Astrocyte (in vitro differentiated cells and primary cell): ENCODE results near the gene PAGE4. TPM values are rescaled to one million over a fixed set of nuclear protein-coding genes. Genes with fewer than 3 reads are reported as not detected.

ENCODE experiments used
- DNase-seq: peaks from one replicate; pipeline ENCODE4 v3.0.0-alpha.2; 2010; ENCODE audit warnings: low read depth
- FAIRE-seq: peaks from 2 replicates; lab custom pipeline; 2011; peaks lifted over from hg19 to GRCh38; lab: Jason Lieb, UNC
- H2AFZ ChIP-seq: 2 replicates; pipeline ENCODE4 v1.6.0; 2012; ENCODE audit warnings: low read depth, low read length, inconsistent platforms
- H3K27ac ChIP-seq: 2 replicates; pipeline ENCODE4 v1.5.1; 2011; ENCODE audit warnings: low read depth, low read length, inconsistent platforms
- H3K27me3 ChIP-seq: 2 replicates; pipeline ENCODE4 v1.6.0; 2011; ENCODE audit warnings: low read length, inconsistent platforms; ENCODE audit not compliant: insufficient read depth
- H3K36me3 ChIP-seq: 2 replicates; pipeline ENCODE4 v1.5.1; 2011; ENCODE audit warnings: low read length, inconsistent platforms; ENCODE audit not compliant: insufficient read depth
- H3K4me1 ChIP-seq: 2 replicates; pipeline ENCODE4 v1.5.1; 2011; ENCODE audit warnings: low read length, inconsistent platforms; ENCODE audit not compliant: insufficient read depth
- H3K4me2 ChIP-seq: 2 replicates; pipeline ENCODE4 v1.6.0; 2012; ENCODE audit warnings: low read length, inconsistent platforms
- H3K4me3 ChIP-seq: 2 replicates; pipeline ENCODE4 v1.5.1; 2011; ENCODE audit warnings: low read depth, mild to moderate bottlenecking, low read length, inconsistent platforms; ENCODE audit not compliant: insufficient read depth
- H3K79me2 ChIP-seq: 2 replicates; pipeline ENCODE4 v1.6.0; 2012; ENCODE audit warnings: mild to moderate bottlenecking, low read length, inconsistent platforms; ENCODE audit not compliant: insufficient read depth
- H3K9ac ChIP-seq: 2 replicates; pipeline ENCODE4 v1.6.0; 2012; ENCODE audit warnings: mild to moderate bottlenecking, low read length, inconsistent platforms
- H3K9me3 ChIP-seq: 2 replicates; pipeline ENCODE4 v1.5.1; 2012; ENCODE audit warnings: low read depth, mild to moderate bottlenecking, low read length, inconsistent platforms; ENCODE audit not compliant: insufficient read depth
- H4K20me1 ChIP-seq: 2 replicates; pipeline ENCODE4 v1.6.0; 2012; ENCODE audit warnings: low read length, inconsistent platforms; ENCODE audit not compliant: insufficient read depth
- H3K27ac Mint-ChIP-seq: one replicate; pipeline ENCODE4 v1.8.0; 2021; ENCODE audit warnings: mild to moderate bottlenecking, mixed read lengths; ENCODE audit not compliant: unreplicated experiment
- H3K27me3 Mint-ChIP-seq: one replicate; pipeline ENCODE4 v1.8.0; 2021; ENCODE audit warnings: low read depth, mixed read lengths; ENCODE audit not compliant: unreplicated experiment
- H3K36me3 Mint-ChIP-seq: one replicate; pipeline ENCODE4 v1.8.0; 2021; ENCODE audit warnings: low read depth, mixed read lengths; ENCODE audit not compliant: unreplicated experiment
- H3K4me1 Mint-ChIP-seq: one replicate; pipeline ENCODE4 v1.8.0; 2021; ENCODE audit warnings: low read depth, mixed read lengths; ENCODE audit not compliant: unreplicated experiment
- H3K4me3 Mint-ChIP-seq: one replicate; pipeline ENCODE4 v1.8.0; 2021; ENCODE audit warnings: mild to moderate bottlenecking, moderate library complexity, mixed read lengths; ENCODE audit not compliant: unreplicated experiment
- H3K9me3 Mint-ChIP-seq: one replicate; pipeline ENCODE4 v1.8.0; 2021; ENCODE audit warnings: mild to moderate bottlenecking, mixed read lengths; ENCODE audit not compliant: unreplicated experiment
- CTCF ChIP-seq: IDR thresholded peaks from 2 replicates; pipeline ENCODE4 v1.5.1; 2011; ENCODE audit warnings: low read depth, mild to moderate bottlenecking, inconsistent platforms, low read length, moderate library complexity; ENCODE audit not compliant: insufficient read depth
- EZH2 ChIP-seq: IDR thresholded peaks from 2 replicates; pipeline ENCODE4 v1.6.1; 2012; ENCODE audit warnings: mild to moderate bottlenecking, low read length, inconsistent platforms; ENCODE audit not compliant: insufficient read depth
- total RNA-seq: library from RNA; stranded (reverse); gene quantifications from 2 replicates; pipeline ENCODE4 v1.2.1, GENCODE V29; 2021

The PAGE4 gene
- total RNA-seq, 1 donor from 2014 or later: not detected

DNA sequence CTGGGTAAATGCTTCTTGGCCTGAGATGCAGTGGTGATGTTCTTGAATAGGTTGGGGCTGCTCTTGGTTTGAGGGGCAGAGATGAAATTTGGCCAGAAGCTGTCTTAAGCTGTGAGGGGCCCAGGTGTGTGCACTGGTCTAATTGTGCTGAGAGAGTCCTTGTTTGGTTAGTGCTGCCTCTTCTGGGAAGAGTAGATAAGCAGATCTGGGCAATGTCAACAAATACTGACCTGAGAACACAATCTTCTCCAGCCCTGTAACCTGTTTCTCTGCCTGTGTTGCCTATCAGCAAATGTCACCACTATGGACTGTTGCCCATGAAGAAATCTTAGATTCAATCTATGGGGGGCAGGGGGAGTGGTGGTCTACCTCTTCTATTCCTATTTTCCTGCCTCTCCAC lies 33.0 kb downstream of the PAGE4 start:
- no peak overlapping the region for H3K4me3 ChIP-seq
- H3K27ac ChIP-seq: no peak overlapping the region
- H2AFZ ChIP-seq: no peak overlapping the region
- no peak overlapping the region for H3K4me3 Mint-ChIP-seq
- DNase-seq (no peak), FAIRE-seq (no peak)
- no peaks in the 10 kb centered on the region for H3K27me3 Mint-ChIP-seq
- H3K36me3 ChIP-seq: no peaks in the 10 kb centered on the region
- H3K79me2 ChIP-seq: no peaks in the 10 kb centered on the region
- H4K20me1 ChIP-seq: no peaks in the 10 kb centered on the region
- H3K4me1 Mint-ChIP-seq: no peaks in the 10 kb centered on the region
- H3K4me1 ChIP-seq: no peaks in the 10 kb centered on the region
- TF ChIP-seq EZH2 (no peak), CTCF (no peak)
- H3K9me3 ChIP-seq: no peaks in the 10 kb centered on the region
- H3K9ac ChIP-seq: no peak overlapping the region
- H3K27ac Mint-ChIP-seq: no peak overlapping the region
- peaks cover 1% of the 10 kb centered on the region for H3K9me3 Mint-ChIP-seq
- no peaks in the 10 kb centered on the region for H3K27me3 ChIP-seq
- H3K4me2 ChIP-seq: no peak overlapping the region
- no peaks in the 10 kb centered on the region for H3K36me3 Mint-ChIP-seq

DNA sequence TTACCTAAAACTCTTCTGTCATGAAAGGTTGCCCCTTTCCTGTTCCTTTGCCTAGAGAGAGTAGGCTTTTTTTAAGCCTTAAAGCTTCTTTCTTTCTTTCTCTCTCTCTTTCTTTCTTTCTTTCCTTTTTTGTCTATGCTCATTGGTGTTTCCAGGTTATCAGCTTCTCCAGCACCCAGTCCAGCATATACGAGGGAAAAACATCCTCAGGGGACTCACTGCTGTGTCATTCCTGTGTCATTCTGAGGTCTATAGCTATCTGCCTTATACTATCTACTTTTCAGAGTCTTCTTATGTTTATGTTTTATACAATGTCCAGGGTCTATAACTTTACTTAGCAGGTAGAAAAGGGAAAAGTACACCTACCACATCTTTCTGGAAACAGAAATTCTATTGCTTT lies 39.6 kb downstream of the PAGE4 start:
- Histone ChIP-seq H3K4me3 (no peak overlapping the region), H3K27me3 (no peaks in the 10 kb centered on the region), H3K4me1 (no peaks in the 10 kb centered on the region), H3K9me3 (no peaks in the 10 kb centered on the region), H3K9ac (no peak overlapping the region), H3K27ac (no peak overlapping the region), H3K4me2 (no peak overlapping the region), H2AFZ (no peak overlapping the region), H3K36me3 (no peaks in the 10 kb centered on the region), H4K20me1 (no peaks in the 10 kb centered on the region), H3K79me2 (no peaks in the 10 kb centered on the region)
- no peaks in the 10 kb centered on the region for H3K9me3 Mint-ChIP-seq
- DNase-seq: no peak
- H3K4me1 Mint-ChIP-seq: no peaks in the 10 kb centered on the region
- H3K27me3 Mint-ChIP-seq: no peaks in the 10 kb centered on the region
- H3K36me3 Mint-ChIP-seq: no peaks in the 10 kb centered on the region
- no peak for FAIRE-seq
- H3K27ac Mint-ChIP-seq: no peak overlapping the region
- no peak overlapping the region for H3K4me3 Mint-ChIP-seq
- TF ChIP-seq EZH2 (no peak), CTCF (no peak)

- Mint-ChIP-seq H3K4me1 (no peaks in the 10 kb centered on the region), H3K27me3 (no peaks in the 10 kb centered on the region), H3K36me3 (no peaks in the 10 kb centered on the region), H3K4me3 (no peak overlapping the region), H3K27ac (no peak overlapping the region), H3K9me3 (no peaks in the 10 kb centered on the region)
- no peaks in the 10 kb centered on the region for H3K9me3 ChIP-seq
- no peak for DNase-seq
- H3K9ac ChIP-seq: no peak overlapping the region
- TF ChIP-seq EZH2 (no peak), CTCF (peak; percentile 36)
- H3K79me2 ChIP-seq: peaks cover 8% of the 10 kb centered on the region
- H3K4me2 ChIP-seq: no peak overlapping the region
- no peak overlapping the region for H3K4me3 ChIP-seq
- H2AFZ ChIP-seq: no peak overlapping the region
- no peak overlapping the region for H3K27ac ChIP-seq
- no peaks in the 10 kb centered on the region for H4K20me1 ChIP-seq
- peaks cover 3% of the 10 kb centered on the region for H3K4me1 ChIP-seq
- H3K27me3 ChIP-seq: no peaks in the 10 kb centered on the region
- no peak for FAIRE-seq
- H3K36me3 ChIP-seq: no peaks in the 10 kb centered on the region
Observed at GRCh38 chrX:49876750-49877149, 47.6 kb downstream of the PAGE4 start.
